HG03060 (cell line): ENCODE results near the gene USP16.
"Not testable (repeated sequence)": the region's sequence is repeated elsewhere in the genome, so short reads cannot be mapped to it uniquely, and the experiment has no call there.

Experiments used
- ATAC-seq: cut with Tn5 transposase; IDR thresholded peaks from one replicate; pipeline ENCODE4 v1.9.1; 2021; ENCODE audit warnings: low read depth, moderate number of reproducible peaks; ENCODE audit not compliant: unreplicated experiment

Gene USP16

DNA sequence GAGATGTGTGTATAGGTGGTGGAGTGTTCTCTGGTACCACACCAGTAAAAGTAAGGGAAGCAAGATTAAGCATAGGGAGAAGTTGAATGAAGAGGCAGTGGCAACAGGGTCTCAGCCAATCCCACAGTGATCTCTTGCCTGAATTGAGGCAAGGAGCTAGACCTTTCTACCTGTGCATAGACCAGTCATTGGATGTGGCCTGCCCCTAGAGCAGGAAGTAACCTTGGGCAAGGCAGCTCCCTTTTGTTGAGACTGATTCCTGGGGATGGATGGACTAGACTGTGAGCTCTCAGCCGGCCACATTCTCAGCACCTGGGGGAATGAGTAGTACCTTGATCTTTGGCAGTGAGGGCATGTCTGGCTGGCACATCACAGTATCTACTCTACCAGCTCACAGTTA, 6.4 kb downstream of the USP16 start:
- ATAC-seq = no peak

- ATAC-seq = no peak
Observed at GRCh38 chr21:29033301-29033700, 8.8 kb downstream of the USP16 start.

GRCh38 chr21:29033871-29034270, 9.4 kb downstream of the USP16 start:
- ATAC-seq = no peak

GRCh38 chr21:29034678-29035077, 10.2 kb downstream of the USP16 start:
- ATAC-seq = no peak

- ATAC-seq = no peak
Observed at GRCh38 chr21:29052224-29052623, 27.8 kb downstream of the USP16 start.

DNA sequence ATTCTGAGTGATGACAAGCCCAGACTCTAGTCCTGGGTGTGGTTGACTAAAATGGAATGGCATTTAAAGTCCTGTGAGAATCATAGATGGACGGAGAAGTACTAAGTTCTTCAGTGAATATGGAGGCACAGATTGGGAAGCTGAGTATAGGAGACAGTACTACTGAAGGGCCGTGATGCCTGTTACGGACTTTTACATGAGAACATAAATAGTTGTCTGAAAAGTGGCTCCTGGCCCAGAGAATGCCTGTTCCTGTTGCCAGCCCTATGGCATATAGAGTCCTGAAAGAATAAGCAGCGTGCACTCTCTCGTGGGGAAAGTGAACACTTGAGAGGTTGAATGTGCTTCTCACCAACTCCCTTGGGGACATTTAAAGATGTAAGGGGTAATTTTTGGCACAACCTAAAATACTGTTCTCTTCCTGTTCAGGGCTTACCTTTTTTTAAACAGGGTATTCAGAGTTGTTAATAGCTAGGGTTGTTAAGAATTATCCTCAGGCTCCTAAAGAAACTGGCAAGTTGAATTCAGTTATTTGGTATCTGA, 28.6 kb downstream of the USP16 start:
- no peak for ATAC-seq

- ATAC-seq = no peak
Observed at GRCh38 chr21:29053656-29054055, 29.2 kb downstream of the USP16 start.

DNA sequence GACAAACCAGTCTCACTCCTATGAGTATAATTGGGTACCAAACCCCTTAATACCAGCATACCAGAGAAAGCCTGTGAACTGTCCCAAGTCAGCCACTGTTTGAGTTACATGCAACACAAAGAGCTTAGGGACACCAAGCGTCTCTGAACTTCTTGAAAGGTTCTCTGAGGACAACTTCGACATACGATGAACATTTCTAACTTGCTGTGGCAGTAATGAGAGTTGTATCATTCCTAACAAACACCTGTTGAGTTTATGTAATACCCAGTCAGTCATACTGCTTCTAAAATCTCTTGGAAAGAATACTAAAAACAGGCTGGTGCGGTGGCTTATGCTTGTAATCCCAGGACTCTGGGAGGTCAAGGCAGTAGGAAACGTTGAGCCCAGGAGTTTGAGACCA, 30.6 kb downstream of the USP16 start:
- ATAC-seq = no peak

DNA sequence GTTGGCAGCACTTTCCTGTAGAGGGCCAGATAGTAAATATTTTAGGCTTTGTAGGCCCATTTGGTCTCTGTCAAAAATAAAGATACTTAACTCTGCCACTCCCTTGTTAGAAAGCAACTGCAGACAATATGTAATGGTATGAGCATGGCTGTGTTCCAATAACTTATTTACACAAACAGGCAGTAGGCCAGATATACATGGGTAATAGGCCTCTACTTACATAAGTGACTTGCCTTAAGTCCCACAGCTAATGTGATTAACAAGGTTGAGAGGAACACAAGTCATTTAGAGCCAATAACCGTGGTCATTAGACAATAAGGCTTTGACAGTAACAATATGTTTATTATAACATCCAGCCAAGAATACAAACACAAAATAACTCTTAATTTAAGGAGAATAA, 31.5 kb downstream of the USP16 start:
- ATAC-seq = no peak

- no peak for ATAC-seq
Observed at GRCh38 chr21:29056538-29057050, 32.1 kb downstream of the USP16 start.

- peak; percentile 90 for ATAC-seq
Observed at GRCh38 chr21:29064850-29065481, 40.5 kb downstream of the USP16 start.

DNA sequence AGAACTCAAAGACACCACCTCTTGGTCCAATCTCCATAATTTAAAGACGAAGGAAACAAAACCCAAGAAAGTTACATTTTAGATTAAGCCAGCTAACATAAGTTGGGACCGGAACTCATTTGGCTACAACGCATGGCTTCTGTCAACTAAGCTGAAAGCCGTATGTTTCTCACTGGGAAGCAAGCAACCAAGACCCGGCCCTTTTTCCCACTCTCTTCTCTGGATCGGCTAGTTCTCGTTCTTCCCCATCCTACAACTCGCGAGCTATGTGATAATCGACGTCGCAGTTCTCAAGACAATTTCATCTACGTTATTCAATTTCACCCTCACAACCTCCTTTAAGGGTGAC, 48.4 kb downstream of the USP16 start:
- no peak for ATAC-seq

GRCh38 chr21:29073222-29074006, 48.9 kb downstream of the USP16 start, which contains the start of gene CCT8:
Gene CCT8, minus strand, starts transcription at chr21:29073648. Its CDS starts 58 bp downstream, at chr21:29073590.
- peak; percentile 96 for ATAC-seq

DNA sequence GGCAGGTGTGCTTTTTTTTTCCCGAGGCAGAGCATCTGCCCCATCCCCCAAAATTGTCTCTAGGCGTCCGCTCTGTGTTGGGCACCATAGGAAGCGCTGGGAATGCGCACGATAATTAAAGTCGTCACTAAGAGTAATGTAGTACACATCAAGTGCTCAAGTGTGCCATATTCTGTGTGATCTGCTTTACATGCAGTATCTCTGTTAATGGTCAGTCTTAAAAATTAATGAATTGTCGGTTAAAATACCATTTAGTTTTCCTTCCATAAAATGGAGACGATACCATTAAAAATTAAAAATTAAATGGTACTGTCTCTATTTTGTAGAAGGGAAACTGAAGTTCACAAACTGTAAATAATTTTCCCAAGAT, 49.5 kb downstream of the USP16 start:
- no peak for ATAC-seq

DNA sequence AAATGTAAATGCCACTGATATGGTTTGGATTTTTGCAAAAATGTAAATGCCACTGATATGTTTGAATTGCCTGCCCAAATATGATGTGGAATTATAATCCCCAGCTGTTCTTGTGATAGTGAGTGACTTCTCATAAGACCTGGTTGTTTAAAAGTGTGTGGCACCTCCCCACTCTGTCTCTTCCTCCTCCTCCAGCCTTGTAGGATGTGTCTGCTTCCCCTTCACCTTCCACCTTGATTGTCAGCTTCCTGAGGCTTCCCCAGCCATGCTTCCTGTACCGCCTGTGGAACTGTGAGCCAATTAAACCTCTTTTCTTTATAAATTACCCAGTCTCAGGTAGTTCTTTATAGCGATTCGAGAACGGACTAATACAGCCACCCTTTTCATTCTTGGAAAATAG, 50.3 kb downstream of the USP16 start:
- no peak for ATAC-seq

DNA sequence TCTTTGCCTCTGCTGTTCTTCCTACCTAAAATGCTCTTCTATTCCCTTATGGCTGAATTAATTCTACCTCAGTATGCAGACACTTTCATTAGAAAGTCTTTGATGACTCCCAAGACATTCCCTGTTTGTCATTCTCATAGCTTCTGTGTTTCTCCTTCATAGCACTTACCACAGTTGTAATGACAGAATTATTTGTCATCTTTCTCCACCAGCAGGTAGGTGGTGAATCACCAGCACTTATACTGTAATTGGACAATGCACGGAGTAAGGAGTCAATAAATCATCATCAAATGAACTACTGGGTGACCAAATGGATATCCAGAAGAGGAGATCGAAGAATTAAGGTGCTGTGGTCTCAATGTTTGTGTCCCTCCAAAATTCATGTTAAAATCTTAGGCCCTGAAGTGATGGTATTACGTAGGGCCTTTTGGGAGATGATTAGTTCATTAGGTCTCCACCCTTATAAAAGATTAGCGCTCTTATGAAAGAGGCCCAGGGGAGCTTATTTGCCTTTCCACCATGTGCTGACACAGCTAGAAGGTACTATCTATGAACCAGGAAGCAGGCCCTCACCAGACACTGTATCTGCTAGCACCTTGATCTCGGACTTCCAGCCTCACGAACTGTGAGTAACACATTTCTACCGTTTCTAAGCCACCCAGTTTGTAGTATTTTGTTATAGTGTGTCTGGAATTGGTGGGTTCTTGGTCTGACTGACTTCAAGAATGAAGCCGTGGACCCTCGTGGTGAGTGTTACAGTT, 51.4 kb downstream of the USP16 start:
- no peak for ATAC-seq

GRCh38 chr21:29076731-29077640, 52.5 kb downstream of the USP16 start:
- not testable (repeated sequence) for ATAC-seq

GRCh38 chr21:29077651-29078090, 53.2 kb downstream of the USP16 start:
- no peak for ATAC-seq

GRCh38 chr21:29078869-29079767, 54.6 kb downstream of the USP16 start:
- ATAC-seq = peak; percentile 37
